ENCODE data around the gene TCEAL6.
"Not testable (repeated sequence)": the region's sequence is repeated elsewhere in the genome, so short reads cannot be mapped to it uniquely, and the experiment has no call there.

DNA sequence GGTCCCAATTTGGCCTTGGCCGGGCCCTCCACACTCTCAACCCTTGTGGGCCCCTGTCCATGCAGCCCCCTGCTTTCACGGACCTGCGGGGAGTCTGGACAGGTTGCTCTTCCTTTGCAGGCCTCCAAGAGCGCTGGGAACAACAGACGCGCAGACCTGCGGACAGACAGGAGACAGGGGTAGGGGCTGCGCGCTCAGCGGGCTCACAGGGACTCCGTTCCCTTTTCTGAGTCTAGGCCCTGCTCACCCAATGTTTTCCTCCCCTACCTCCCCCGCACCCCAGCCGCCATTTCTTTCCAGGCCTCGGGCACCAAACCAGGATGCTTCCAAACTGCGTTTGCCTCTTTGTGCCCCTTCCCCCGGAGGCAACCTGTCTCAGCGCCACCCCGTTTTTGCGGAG, 650 bp downstream of the TCEAL6 start:
- TF ChIP-seq POLR2A (IDR thresholded peaks at IDR 0.05; ENCODE audit: insufficient read depth in 1 of 2, low read depth in 2 of 2, low read length in 2 of 2); ZNF292 (CRISPR knock-in tag; IDR thresholded peaks at IDR 0.05; ENCODE audit: borderline replicate concordance, low read depth); BRD4 (CRISPR knock-in tag; IDR thresholded peaks at IDR 0.05); BRCA1 (CRISPR knock-in tag; IDR thresholded peaks at IDR 0.05): not testable (repeated sequence)

Data from HepG2 (cell line).